Spinal cord (tissue), 10 donors: ENCODE results near the gene STARD5. TPM values are rescaled to one million over a fixed set of nuclear protein-coding genes. Genes with fewer than 3 reads are reported as not detected.
"Not testable (repeated sequence)": the region's sequence is repeated elsewhere in the genome, so short reads cannot be mapped to it uniquely, and the experiment has no call there.

Experiments used
- DNase-seq, 6 donors: peaks; one replicate each; pipeline versions ENCODE4 v3.0.0 to v3.0.0-alpha.2; 2013 to 2015; ENCODE audit warnings: low spot score in 6 of 6, low read depth in 4 of 6
- H3K27ac ChIP-seq: one replicate; pipeline ENCODE4 v1.5.1; 2013; ENCODE audit warnings: low read depth, low read length, control low read depth
- H3K27me3 ChIP-seq: one replicate; pipeline ENCODE4 v1.6.1; 2013; ENCODE audit warnings: low read length; ENCODE audit not compliant: control insufficient read depth, insufficient read depth
- H3K36me3 ChIP-seq: one replicate; pipeline ENCODE4 v1.6.1; 2013; ENCODE audit warnings: low read length; ENCODE audit not compliant: control insufficient read depth, insufficient read depth
- H3K4me1 ChIP-seq: one replicate; pipeline ENCODE4 v1.6.1; 2013; ENCODE audit warnings: low read length; ENCODE audit not compliant: control insufficient read depth, insufficient read depth
- H3K4me3 ChIP-seq: one replicate; pipeline ENCODE4 v1.5.1; 2013; ENCODE audit warnings: low read depth, low read length, control low read depth
- H3K9me3 ChIP-seq: one replicate; pipeline ENCODE4 v1.6.1; 2013; ENCODE audit warnings: low read length; ENCODE audit not compliant: control insufficient read depth, insufficient read depth
- WGBS: methylation state at CpG from one replicate; pipeline ENCODE4 v1.1.5; 2013; ENCODE audit warnings: missing lambda C conversion rate; ENCODE audit not compliant: insufficient coverage; 5-methylcytosine and 5-hydroxymethylcytosine counted together
- polyA plus RNA-seq, 2 donors: library from polyadenylated mRNA; unstranded; fragments of 120-200 nt; gene quantifications; one replicate each; pipeline ENCODE4 v1.2.1, GENCODE V29; 2013; ENCODE audit not compliant: insufficient read length in 2 of 2
- total RNA-seq, 2 donors: library from RNA; depleted of rRNA in 1 of 2; stranded (reverse); fragments of 120-200 nt in 1 of 2; fragments of >200 nt in 1 of 2; gene quantifications; one replicate each; pipeline versions ENCODE4 v1.2.3 to v1.2.4, GENCODE V29; 2013 to 2014
- donor health status: healthy.

The STARD5 gene
- total and polyA plus RNA-seq, 4 donors: 2.7 to 4.5 (median 3.8) TPM

GRCh38 chr15:81331600-81331999 is 7.7 kb upstream of the STARD5 start:
- Histone ChIP-seq H3K4me3 (no peak overlapping the region), H3K36me3 (peaks cover 3% of the 10 kb centered on the region), H3K27ac (no peak overlapping the region), H3K9me3 (no peaks in the 10 kb centered on the region), H3K27me3 (no peaks in the 10 kb centered on the region), H3K4me1 (peaks cover 3% of the 10 kb centered on the region)
- 93% methylated on average over 14 of the region's 15 CpGs for WGBS
- DNase-seq: no peak

- not testable (repeated sequence) for H3K27ac ChIP-seq, DNase-seq, H3K9me3 ChIP-seq, H3K4me1 ChIP-seq, H3K36me3 ChIP-seq, H3K4me3 ChIP-seq, H3K27me3 ChIP-seq
- WGBS: 83% methylated on average over 9 of the region's 9 CpGs
Observed at GRCh38 chr15:81331141-81331540, 7.2 kb upstream of the STARD5 start.

GRCh38 chr15:81330366-81331090 is 6.6 kb upstream of the STARD5 start:
- 88% methylated on average over 5 of the region's 5 CpGs for WGBS
- Histone ChIP-seq H3K9me3 (no peaks in the 10 kb centered on the region), H3K27me3 (no peaks in the 10 kb centered on the region), H3K36me3 (peaks cover 3% of the 10 kb centered on the region), H3K4me3 (no peak overlapping the region), H3K27ac (no peak overlapping the region), H3K4me1 (peaks cover 3% of the 10 kb centered on the region)
- no peak for DNase-seq

- peaks cover 5% of the 10 kb centered on the region for H3K4me1 ChIP-seq
- H3K4me3 ChIP-seq: no peak overlapping the region
- no peak overlapping the region for H3K27ac ChIP-seq
- no peaks in the 10 kb centered on the region for H3K9me3 ChIP-seq
- no peak for DNase-seq
- H3K27me3 ChIP-seq: no peaks in the 10 kb centered on the region
- WGBS: 100% methylated on average over 2 of the region's 2 CpGs
- peaks cover 3% of the 10 kb centered on the region for H3K36me3 ChIP-seq
Observed at GRCh38 chr15:81329446-81329845, 5.5 kb upstream of the STARD5 start.

- H3K36me3 ChIP-seq: peaks cover 3% of the 10 kb centered on the region
- 55% methylated on average over 2 of the region's 3 CpGs for WGBS
- DNase-seq: no peak
- no peaks in the 10 kb centered on the region for H3K27me3 ChIP-seq
- no peak overlapping the region for H3K27ac ChIP-seq
- no peak overlapping the region for H3K4me3 ChIP-seq
- H3K9me3 ChIP-seq: no peaks in the 10 kb centered on the region
- peaks cover 10% of the 10 kb centered on the region for H3K4me1 ChIP-seq
Observed at GRCh38 chr15:81327516-81327915, 3.6 kb upstream of the STARD5 start.

- Histone ChIP-seq H3K36me3 (no peaks in the 10 kb centered on the region), H3K4me1 (peaks cover 14% of the 10 kb centered on the region), H3K27me3 (no peaks in the 10 kb centered on the region), H3K9me3 (no peaks in the 10 kb centered on the region), H3K4me3 (no peak overlapping the region), H3K27ac (no peak overlapping the region)
- DNase-seq: no peak
- WGBS: 94% methylated on average over 3 of the region's 7 CpGs
Observed at GRCh38 chr15:81326466-81327212, 2.7 kb upstream of the STARD5 start.

- H3K4me3 ChIP-seq: peak overlapping the region; percentile 94
- no peaks in the 10 kb centered on the region for H3K9me3 ChIP-seq
- WGBS: 0% methylated on average over 3 of the region's 4 CpGs
- no peaks in the 10 kb centered on the region for H3K27me3 ChIP-seq
- H3K27ac ChIP-seq: peak overlapping the region; percentile 80
- H3K4me1 ChIP-seq: peaks cover 14% of the 10 kb centered on the region
- no peaks in the 10 kb centered on the region for H3K36me3 ChIP-seq
- no peak for DNase-seq
Observed at GRCh38 chr15:81323559-81323943, 390 bp downstream of the STARD5 start.

- 88% methylated on average over 5 of the region's 6 CpGs for WGBS
- Histone ChIP-seq H3K4me1 (peaks cover 14% of the 10 kb centered on the region), H3K9me3 (no peaks in the 10 kb centered on the region), H3K27ac (no peak overlapping the region), H3K4me3 (no peak overlapping the region), H3K36me3 (no peaks in the 10 kb centered on the region), H3K27me3 (no peaks in the 10 kb centered on the region)
- no peak for DNase-seq
Observed at GRCh38 chr15:81322676-81323253, 1.2 kb downstream of the STARD5 start.

- 91% methylated on average over 1 of the region's 1 CpG for WGBS
- Histone ChIP-seq H3K4me1 (peaks cover 14% of the 10 kb centered on the region), H3K4me3 (no peak overlapping the region), H3K27ac (no peak overlapping the region), H3K36me3 (no peaks in the 10 kb centered on the region), H3K9me3 (no peaks in the 10 kb centered on the region), H3K27me3 (no peaks in the 10 kb centered on the region)
- no peak for DNase-seq
Observed at GRCh38 chr15:81321667-81322066, 2.3 kb downstream of the STARD5 start.
